ENCODE data around the gene HSF2BP.
"Not testable (repeated sequence)": the region's sequence is repeated elsewhere in the genome, so short reads cannot be mapped to it uniquely, and the experiment has no call there.

HSF2BP gene

DNA sequence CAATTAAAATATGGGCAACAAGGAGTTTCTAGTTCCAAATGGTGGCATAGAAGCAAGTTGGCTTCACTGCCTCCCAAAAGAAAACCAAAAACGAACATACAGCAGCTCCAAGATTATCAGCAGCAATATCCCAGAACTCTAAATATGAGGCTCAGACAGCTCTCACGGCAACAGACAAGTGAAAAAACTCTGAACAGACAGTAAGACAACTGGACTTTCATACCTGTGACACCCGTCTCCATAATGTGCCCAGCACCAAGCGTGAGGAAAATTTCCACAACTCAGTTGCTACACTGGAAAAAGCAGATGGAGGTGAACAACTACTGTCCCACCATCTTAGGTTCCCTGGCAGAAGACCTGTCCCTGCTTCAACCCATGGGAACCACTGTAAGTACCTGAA lies 39.9 kb downstream of the HSF2BP start:
- DNase-seq (ENCODE audit: low read depth in 2 of 2) = no peak

- no peak for DNase-seq (ENCODE audit: low read depth in 2 of 2)
These were observed 40.3 kb downstream of the HSF2BP start for GRCh38 chr21:43618940-43619339.

- not testable (repeated sequence) for DNase-seq (ENCODE audit: low read depth in 2 of 2)
These were observed 42.4 kb downstream of the HSF2BP start for GRCh38 chr21:43616861-43617260.

DNA sequence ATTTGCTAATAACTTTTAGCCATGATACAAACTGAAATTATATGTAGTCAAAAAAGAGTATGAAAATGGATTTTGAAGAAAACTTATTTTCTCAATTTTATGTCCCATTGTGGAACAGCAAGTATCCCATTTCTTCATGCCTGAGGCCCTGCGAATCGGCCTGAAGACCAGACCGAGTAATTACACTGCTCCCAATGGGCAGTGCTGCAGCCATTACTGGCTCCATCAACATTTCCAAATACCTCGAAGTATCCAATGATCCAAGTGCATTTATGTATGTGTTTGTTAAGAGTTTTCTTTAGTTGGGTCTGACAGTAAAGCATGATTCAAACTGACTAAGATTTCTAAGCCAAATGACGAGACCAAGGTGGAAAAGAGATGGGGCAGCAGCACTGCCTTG lies 44.4 kb downstream of the HSF2BP start:
- DNase-seq (ENCODE audit: low read depth in 2 of 2) = no peak

GRCh38 chr21:43613755-43614638 lies 45.3 kb downstream of the HSF2BP start:
- DNase-seq (ENCODE audit: low read depth in 2 of 2) = peak in 1 of 2 experiments; percentile 36

- DNase-seq (ENCODE audit: low read depth in 2 of 2) = no peak
These were observed 47.5 kb downstream of the HSF2BP start for GRCh38 chr21:43611598-43612369.

DNA sequence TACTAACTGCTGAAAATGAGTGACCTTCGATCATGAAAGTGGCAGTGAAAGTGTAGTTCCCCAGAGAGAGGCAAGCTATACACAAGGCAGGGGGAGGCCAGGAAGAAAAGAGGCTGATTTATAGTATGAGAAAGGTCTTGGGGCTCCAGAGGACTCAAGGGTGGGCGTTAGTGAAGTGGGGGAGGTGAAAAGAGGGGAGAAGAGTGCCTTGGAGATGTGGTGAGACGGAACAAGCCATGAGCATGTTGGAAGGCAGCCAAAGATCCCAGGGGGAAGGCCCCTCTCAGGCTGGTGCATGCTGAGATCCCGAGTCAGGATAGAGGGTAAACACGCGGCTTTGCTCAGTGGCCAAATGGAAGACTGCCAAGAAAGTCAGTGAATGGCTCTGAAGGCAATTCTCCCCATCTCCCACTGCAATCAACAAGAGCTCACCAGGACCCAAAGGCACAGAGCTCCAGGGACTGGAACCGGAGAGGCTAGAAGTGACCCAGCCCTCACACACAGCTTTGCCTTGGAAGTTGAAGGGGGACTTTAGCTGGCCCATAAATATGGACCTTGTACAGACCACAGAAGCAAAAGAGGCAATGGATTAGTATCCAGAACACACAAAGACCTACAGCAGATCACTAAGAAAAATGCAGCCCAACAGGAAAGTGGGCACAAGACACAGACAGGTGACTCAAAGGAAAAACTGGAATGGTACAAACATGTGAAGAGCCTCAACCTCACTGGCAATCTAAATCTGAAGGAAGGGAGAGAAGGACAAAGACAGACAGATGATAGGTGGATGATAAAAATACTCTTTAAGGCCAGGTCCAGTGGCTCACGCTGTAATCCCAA lies 49.6 kb downstream of the HSF2BP start:
- DNase-seq (ENCODE audit: low read depth in 2 of 2) = peak; percentile 51 to 56

DNA sequence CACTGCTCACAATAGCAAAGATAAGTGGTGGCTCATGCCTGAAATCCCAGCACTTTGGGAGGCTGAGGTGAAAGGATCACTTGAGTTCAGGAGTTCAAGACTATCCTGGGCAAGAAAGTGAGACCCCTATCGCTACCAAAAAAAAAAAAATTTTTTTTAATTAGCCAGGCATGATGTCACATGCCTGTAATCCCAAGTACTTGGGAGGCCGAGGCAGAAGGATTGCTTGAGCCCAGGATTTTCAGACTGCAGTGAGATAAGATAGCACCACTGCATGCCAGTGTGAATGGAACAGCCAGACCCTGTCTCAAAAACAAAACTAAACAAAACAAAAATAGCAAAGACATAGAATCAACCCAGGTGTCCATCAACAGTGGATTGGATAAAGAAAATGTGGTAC lies 50.6 kb downstream of the HSF2BP start:
- no peak for DNase-seq (ENCODE audit: low read depth in 2 of 2)

- DNase-seq (ENCODE audit: low read depth in 2 of 2) = no peak
These were observed 51.1 kb downstream of the HSF2BP start for GRCh38 chr21:43608225-43608624.

DNA sequence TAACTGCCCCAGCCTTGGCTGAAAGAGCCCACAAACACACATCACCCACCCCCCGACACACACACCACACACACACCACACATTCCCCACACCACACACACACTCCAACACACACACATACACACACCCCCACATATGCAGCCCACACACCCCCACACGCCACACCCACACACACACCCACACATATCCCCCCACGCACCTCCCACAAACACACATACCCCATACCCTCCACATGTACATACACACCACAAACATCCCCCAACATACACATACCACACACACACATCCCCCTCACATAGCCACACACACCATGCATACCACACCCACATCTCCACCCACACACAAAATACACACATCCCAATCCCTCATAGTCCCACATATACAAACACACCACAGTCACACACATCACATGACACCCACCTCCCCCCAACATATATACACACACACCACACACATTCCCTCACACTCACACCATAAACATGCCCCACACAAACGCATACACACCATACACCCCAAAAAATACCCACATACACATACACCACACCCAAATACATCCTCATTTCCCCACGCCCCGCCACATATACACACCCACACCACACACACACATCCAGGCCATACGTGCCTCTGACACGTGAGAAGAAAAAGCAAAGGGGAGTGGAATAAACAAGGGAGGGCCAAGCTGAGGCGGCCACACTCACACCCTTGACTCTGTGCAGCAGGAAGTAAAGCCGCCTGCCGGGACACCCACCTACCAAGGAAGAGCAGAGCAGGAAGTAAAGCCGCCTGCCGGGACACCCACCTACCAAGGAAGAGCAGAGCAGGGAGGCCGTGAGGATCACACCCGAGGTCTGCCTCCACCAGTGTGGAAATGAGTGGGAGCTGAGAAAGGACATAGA lies 53.7 kb downstream of the HSF2BP start:
- no peak for DNase-seq (ENCODE audit: low read depth in 2 of 2)

GRCh38 chr21:43604505-43605204 lies 54.6 kb downstream of the HSF2BP start:
- no peak for DNase-seq (ENCODE audit: low read depth in 2 of 2)

GRCh38 chr21:43603641-43604504 lies 55.4 kb downstream of the HSF2BP start:
- no peak for DNase-seq (ENCODE audit: low read depth in 2 of 2)

DNA sequence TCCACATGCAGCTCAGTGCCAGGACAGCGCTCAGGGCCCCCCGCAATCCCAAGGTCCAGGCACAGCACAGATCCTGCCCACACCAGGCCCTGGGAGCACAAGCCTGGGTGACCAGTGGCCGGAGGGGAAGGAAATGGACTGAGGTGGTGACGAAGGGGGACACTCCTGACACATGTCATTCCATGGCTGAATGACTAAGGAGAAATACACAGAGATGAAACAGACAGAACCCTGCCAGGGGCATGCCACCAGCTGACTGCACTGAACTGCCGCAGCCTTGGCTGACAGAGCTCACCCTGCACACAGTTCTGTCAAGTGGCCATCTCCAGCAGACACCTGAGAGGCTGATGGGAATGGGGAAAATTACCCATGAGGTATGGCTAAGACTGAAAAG lies 56.1 kb downstream of the HSF2BP start:
- DNase-seq (ENCODE audit: low read depth in 2 of 2) = no peak

DNA sequence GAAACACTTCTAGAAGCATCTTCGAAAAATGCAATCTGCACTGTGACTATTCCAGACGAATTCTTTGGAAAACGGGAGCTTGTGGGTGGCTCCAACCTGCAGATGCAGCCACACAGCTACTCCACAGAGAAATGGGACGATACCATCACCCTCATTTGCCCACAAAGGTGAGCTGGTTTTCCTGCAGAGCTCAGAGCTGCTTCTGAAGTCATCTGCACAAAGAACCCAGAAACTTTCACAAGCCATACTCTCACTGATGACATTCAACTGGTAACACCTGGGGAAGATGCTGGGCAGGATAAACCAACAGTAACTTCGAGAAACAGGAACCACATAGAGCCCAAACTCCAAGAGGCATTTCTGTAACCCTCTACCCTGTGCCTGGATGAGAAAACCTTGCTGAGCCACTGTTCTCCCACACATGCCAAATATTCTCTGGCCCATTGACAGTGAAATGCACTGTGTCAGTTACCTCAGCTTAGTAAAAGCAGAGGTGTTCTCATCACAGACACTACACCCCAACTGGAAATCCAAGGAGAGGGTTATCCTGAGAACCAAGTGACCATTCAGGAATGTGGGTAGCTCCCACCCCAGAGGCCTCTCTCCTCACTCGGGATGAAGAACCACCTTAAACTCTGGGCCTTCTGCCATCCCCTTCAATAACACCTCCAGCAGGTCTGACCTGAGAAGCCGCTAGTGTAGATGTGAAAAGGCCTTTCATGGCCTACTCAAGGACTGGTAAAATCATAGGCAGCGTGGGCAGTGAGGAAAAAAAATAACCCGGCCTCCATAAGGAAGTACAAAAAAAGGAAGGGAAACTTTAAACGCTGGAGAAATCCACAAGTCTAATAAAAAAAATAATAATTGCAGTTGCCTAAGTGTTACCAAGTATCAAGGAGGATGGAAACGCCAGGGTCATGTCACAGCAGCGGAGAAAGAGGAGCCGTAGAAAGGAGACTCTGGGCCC lies 56.7 kb downstream of the HSF2BP start:
- DNase-seq (ENCODE audit: low read depth in 2 of 2) = no peak

DNA sequence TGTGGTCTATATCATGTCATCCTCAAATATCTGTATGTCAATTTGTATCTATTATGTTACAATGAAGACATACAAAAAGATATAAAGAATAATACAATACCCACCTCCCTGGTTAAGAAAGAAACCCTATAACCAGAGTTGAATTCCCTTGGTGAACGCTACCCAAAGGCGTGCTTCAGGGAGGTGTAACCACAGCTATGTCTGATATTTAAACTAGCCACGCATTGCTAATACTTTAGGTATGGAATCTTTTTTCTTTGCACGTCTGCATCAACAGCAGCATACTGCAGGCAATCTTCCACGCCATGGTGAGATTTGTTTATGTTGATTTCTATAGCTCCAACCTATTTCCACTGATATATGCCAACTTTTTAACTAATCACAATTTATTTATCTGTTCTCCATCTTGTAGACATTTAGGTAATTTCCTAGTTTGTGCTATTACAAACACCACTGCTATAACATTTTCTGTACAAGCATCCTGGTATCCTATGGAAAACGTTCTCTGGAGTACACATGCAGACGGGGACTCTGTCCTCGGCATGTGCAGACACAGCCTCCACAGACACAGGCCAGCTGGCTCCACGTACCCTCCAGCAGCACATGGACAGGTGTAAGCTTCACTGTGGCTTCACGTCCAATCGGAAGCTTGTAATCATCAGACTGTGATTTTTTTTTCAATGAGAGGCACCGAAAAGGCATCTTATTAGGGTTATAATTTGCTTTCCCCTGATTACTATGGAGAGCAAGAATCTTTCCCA lies 58.5 kb downstream of the HSF2BP start:
- DNase-seq (ENCODE audit: low read depth in 2 of 2) = peak; percentile 89 to 92

DNA sequence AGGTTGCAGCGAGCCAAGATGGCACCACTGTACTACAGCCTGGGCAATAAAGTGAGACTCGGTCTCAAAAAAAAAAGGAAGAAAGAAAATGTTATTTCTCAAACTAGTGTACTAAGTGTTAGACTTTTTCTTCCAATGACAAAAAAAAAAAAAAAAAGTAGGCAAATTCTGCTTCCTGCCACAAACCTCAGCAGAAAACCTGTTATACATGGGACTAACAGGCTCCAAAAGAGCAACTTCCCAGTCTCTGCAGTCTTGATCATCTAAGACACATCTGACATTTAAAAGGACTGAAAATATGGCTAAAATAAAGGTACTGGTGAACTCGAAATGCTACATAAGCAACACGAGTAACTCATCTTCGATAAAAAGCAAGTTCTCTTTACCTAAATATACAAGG lies 59.6 kb downstream of the HSF2BP start:
- no peak for DNase-seq (ENCODE audit: low read depth in 2 of 2)

- DNase-seq (ENCODE audit: low read depth in 2 of 2) = peak in 1 of 2 experiments; percentile 33
These were observed 60.7 kb downstream of the HSF2BP start for GRCh38 chr21:43598416-43599120.

Data from fibroblast of skin of left biceps (primary cell).